Measurements from ENCODE around the gene POU2AF3.

DNA sequence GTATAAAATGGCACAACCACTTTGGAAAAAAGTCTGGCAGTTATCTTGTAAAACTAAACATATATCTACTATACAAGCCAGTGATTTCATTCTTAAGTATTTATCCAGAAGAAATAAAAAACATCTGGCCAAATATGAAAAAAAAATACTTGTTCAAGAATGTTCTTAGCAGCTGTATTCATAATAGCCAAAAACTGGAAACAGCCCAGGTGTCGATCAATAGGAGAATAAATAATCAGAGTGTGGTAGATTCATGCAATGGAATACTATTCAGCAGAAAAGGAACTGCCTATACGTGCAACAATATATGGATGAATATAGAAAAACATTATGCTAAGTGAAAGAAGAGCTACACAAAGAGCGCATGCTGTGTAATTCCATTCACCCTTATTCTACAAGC is 44.0 kb downstream of the POU2AF3 start:
- TF ChIP-seq YY1 (IDR thresholded peaks at IDR 0.05; ENCODE audit: insufficient read depth, insufficient read length) (no peak), SUZ12 (IDR thresholded peaks at IDR 0.05; ENCODE audit: extremely low read depth, insufficient read depth, insufficient read length) (no peak)
